HG02885 (cell line): ENCODE data around the gene GPATCH2L.
A peak's percentile ranks its signal among the peaks of the same experiment; 100 is the strongest.

Experiments
- ATAC-seq: cut with Tn5 transposase; IDR thresholded peaks from one replicate; pipeline ENCODE4 v1.9.1; 2021; ENCODE audit warnings: mild to moderate bottlenecking; ENCODE audit not compliant: unreplicated experiment, poor library complexity

GPATCH2L gene

GRCh38 chr14:76135722-76136121, 16.0 kb upstream of the GPATCH2L start:
- ATAC-seq = no peak

- ATAC-seq = no peak
Measured at GRCh38 chr14:76136476-76137110, 15.1 kb upstream of the GPATCH2L start.

GRCh38 chr14:76138119-76138757, 13.5 kb upstream of the GPATCH2L start:
- ATAC-seq = no peak

- ATAC-seq = no peak
Measured at GRCh38 chr14:76138758-76139723, 12.7 kb upstream of the GPATCH2L start.

GRCh38 chr14:76143642-76144041, 8.1 kb upstream of the GPATCH2L start:
- ATAC-seq = no peak

GRCh38 chr14:76146976-76147375, 4.7 kb upstream of the GPATCH2L start:
- ATAC-seq = no peak

GRCh38 chr14:76149196-76149595, 2.5 kb upstream of the GPATCH2L start:
- no peak for ATAC-seq

- ATAC-seq = peak; percentile 73
Measured at GRCh38 chr14:76152333-76152681, 585 bp downstream of the GPATCH2L start.

GRCh38 chr14:76153919-76154318, 2.2 kb downstream of the GPATCH2L start:
- ATAC-seq = no peak

GRCh38 chr14:76154539-76155126, 2.9 kb downstream of the GPATCH2L start:
- no peak for ATAC-seq

- ATAC-seq = no peak
Measured at GRCh38 chr14:76163668-76164363, 12.1 kb downstream of the GPATCH2L start.

GRCh38 chr14:76168531-76168930, 16.8 kb downstream of the GPATCH2L start:
- no peak for ATAC-seq

- no peak for ATAC-seq
Measured at GRCh38 chr14:76169776-76170175, 18.1 kb downstream of the GPATCH2L start.

- no peak for ATAC-seq
Measured at GRCh38 chr14:76174982-76175381, 23.3 kb downstream of the GPATCH2L start.

GRCh38 chr14:76175942-76176341, 24.2 kb downstream of the GPATCH2L start:
- ATAC-seq = no peak

- no peak for ATAC-seq
Measured at GRCh38 chr14:76181546-76181945, 29.8 kb downstream of the GPATCH2L start.

- peak; percentile 70 for ATAC-seq
Measured at GRCh38 chr14:76186308-76187027, 34.7 kb downstream of the GPATCH2L start.

- ATAC-seq = no peak
Measured at GRCh38 chr14:76191297-76191696, 39.6 kb downstream of the GPATCH2L start.

GRCh38 chr14:76193696-76194095, 42.0 kb downstream of the GPATCH2L start:
- ATAC-seq = no peak

- peak; percentile 77 for ATAC-seq
Measured at GRCh38 chr14:76194327-76194726, 42.6 kb downstream of the GPATCH2L start.
